DND-41 (cell line): ENCODE results near the gene TMC5.

ENCODE experiments used
- EZH2 ChIP-seq: IDR thresholded peaks from 3 replicates; pipeline ENCODE4 v1.6.1; 2012; ENCODE audit warnings: borderline replicate concordance, low read depth, mild to moderate bottlenecking, moderate library complexity, low read length, inconsistent platforms; ENCODE audit not compliant: severe bottlenecking
- TF ChIP-seq, protein P1 (sequence below): IDR thresholded peaks from 2 replicates; pipeline ENCODE4 v1.5.1; 2012; ENCODE audit warnings: borderline replicate concordance, low read length, moderate library complexity, mild to moderate bottlenecking; ENCODE audit not compliant: poor library complexity, severe bottlenecking; ENCODE audit errors: extremely low read depth

DNA sequence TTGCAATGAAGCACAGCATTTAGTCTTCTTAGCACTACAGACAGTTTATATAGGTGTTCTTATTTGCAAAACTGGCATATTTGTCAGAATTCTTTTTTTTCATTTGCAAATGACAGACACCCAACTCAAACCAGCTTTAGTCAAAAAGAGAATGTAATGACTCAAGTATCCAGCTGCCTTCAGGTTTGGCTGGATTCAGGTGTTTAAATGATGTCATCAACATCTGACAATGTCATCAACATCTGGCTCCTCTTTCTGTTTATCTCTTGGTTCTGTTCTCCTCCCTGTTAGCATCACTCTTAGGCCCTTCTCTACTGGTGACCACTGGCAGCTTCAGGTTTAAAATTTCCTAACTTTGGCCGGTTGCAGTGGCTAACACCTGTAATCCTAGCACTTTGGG lies 18.9 kb downstream of the TMC5 start:
- TF ChIP-seq, protein P1, sequence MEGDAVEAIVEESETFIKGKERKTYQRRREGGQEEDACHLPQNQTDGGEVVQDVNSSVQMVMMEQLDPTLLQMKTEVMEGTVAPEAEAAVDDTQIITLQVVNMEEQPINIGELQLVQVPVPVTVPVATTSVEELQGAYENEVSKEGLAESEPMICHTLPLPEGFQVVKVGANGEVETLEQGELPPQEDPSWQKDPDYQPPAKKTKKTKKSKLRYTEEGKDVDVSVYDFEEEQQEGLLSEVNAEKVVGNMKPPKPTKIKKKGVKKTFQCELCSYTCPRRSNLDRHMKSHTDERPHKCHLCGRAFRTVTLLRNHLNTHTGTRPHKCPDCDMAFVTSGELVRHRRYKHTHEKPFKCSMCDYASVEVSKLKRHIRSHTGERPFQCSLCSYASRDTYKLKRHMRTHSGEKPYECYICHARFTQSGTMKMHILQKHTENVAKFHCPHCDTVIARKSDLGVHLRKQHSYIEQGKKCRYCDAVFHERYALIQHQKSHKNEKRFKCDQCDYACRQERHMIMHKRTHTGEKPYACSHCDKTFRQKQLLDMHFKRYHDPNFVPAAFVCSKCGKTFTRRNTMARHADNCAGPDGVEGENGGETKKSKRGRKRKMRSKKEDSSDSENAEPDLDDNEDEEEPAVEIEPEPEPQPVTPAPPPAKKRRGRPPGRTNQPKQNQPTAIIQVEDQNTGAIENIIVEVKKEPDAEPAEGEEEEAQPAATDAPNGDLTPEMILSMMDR: no peak
- no peak for TF ChIP-seq EZH2
